Endothelial cell (in vitro differentiated cells): ENCODE results near the gene RIN3. TPM values are rescaled to one million over a fixed set of nuclear protein-coding genes. Genes with fewer than 3 reads are reported as not detected.

Experiments used
- DNase-seq: peaks from one replicate; pipeline ENCODE4 v3.0.0; 2021; ENCODE audit warnings: low spot score
- H3K27ac Mint-ChIP-seq: one replicate; pipeline ENCODE4 v1.8.0; 2021; ENCODE audit warnings: mixed read lengths, inconsistent platforms; ENCODE audit not compliant: unreplicated experiment
- H3K27me3 Mint-ChIP-seq: one replicate; pipeline ENCODE4 v1.8.0; 2021; ENCODE audit warnings: mild to moderate bottlenecking, moderate library complexity, mixed read lengths, inconsistent platforms; ENCODE audit not compliant: unreplicated experiment
- H3K36me3 Mint-ChIP-seq: one replicate; pipeline ENCODE4 v1.8.0; 2021; ENCODE audit warnings: mild to moderate bottlenecking, low read depth, mixed read lengths, inconsistent platforms; ENCODE audit not compliant: unreplicated experiment
- H3K4me1 Mint-ChIP-seq: one replicate; pipeline ENCODE4 v1.8.0; 2021; ENCODE audit warnings: mild to moderate bottlenecking, mixed read lengths, inconsistent platforms; ENCODE audit not compliant: unreplicated experiment
- H3K4me3 Mint-ChIP-seq: one replicate; pipeline ENCODE4 v1.8.0; 2021; ENCODE audit warnings: mild to moderate bottlenecking, mixed read lengths, inconsistent platforms; ENCODE audit not compliant: unreplicated experiment
- H3K9me3 Mint-ChIP-seq: one replicate; pipeline ENCODE4 v1.8.0; 2021; ENCODE audit warnings: mixed read lengths, inconsistent platforms; ENCODE audit not compliant: unreplicated experiment
- CTCF ChIP-seq: fragments of 200-600 bp; sonication (generic); IDR thresholded peaks from one replicate; pipeline ENCODE4 v1.5.0; 2021; ENCODE audit warnings: antibody characterized with exemption; ENCODE audit not compliant: unreplicated experiment
- total RNA-seq: library from RNA; stranded (reverse); fragmentation: NEBNext Ultra II Directional; extraction: Animal tissue kit (Norgen Biotek cat#: 25700); gene quantifications from one replicate; pipeline ENCODE4 v1.2.1, GENCODE V29; 2021; ENCODE audit not compliant: unreplicated experiment

RIN3 gene
- total RNA-seq, 1 donor from 2014 or later = 25.8 TPM

DNA sequence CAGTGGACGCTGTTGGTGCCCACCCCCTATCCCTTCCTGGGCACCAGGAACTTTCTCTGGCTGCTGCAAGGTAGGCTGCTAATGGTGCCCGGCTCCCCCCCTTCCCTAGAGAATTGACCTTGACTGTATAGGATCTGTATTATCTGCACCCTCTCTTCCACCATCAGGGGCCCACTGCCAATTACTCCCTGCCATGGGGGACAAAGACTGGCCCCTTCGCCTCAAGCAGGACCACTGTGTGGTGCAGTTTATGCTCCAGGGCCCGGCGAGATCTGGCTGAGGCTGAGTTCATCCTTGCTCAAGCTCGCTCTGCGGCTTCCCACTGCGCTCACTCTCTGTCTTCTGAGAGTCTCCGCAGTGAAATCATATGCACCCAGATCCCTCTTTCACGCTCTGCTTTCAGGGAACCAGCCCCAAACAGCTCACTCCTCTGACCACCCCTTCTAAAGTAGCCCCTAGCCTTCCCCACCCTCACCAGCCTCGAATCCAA is 139.6 kb downstream of the RIN3 start:
- Mint-ChIP-seq H3K27me3 (peaks cover 7% of the 10 kb centered on the region), H3K27ac (peak overlapping the region; percentile 27), H3K4me1 (peaks cover 5% of the 10 kb centered on the region), H3K36me3 (peaks cover 34% of the 10 kb centered on the region), H3K4me3 (no peak overlapping the region), H3K9me3 (no peaks in the 10 kb centered on the region)
- DNase-seq = no peak
- no peak for TF ChIP-seq CTCF

- Mint-ChIP-seq H3K9me3 (no peaks in the 10 kb centered on the region), H3K4me1 (peaks cover 5% of the 10 kb centered on the region), H3K4me3 (no peak overlapping the region), H3K27me3 (peaks cover 7% of the 10 kb centered on the region), H3K36me3 (peaks cover 30% of the 10 kb centered on the region), H3K27ac (no peak overlapping the region)
- no peak for DNase-seq
- no peak for TF ChIP-seq CTCF
Observed at GRCh38 chr14:92654239-92654901, 140.8 kb downstream of the RIN3 start.

- H3K4me3 Mint-ChIP-seq = peak overlapping the region; percentile 65
- H3K4me1 Mint-ChIP-seq = peaks cover 5% of the 10 kb centered on the region
- peaks cover 42% of the 10 kb centered on the region for H3K36me3 Mint-ChIP-seq
- H3K27me3 Mint-ChIP-seq = peaks cover 10% of the 10 kb centered on the region
- TF ChIP-seq CTCF = no peak
- no peak for DNase-seq
- H3K9me3 Mint-ChIP-seq = no peaks in the 10 kb centered on the region
- peak overlapping the region; percentile 41 for H3K27ac Mint-ChIP-seq
Observed at GRCh38 chr14:92655419-92656201, 142.0 kb downstream of the RIN3 start.

- no peak for DNase-seq
- Mint-ChIP-seq H3K9me3 (no peaks in the 10 kb centered on the region), H3K36me3 (peaks cover 47% of the 10 kb centered on the region), H3K4me3 (peak overlapping the region; percentile 65), H3K27me3 (peaks cover 10% of the 10 kb centered on the region), H3K27ac (peak overlapping the region; percentile 41), H3K4me1 (peaks cover 5% of the 10 kb centered on the region)
- TF ChIP-seq CTCF = no peak
Observed at GRCh38 chr14:92656306-92657081, 142.9 kb downstream of the RIN3 start.
